Measurements from ENCODE around the gene MSLN. TPM values are rescaled to one million over a fixed set of nuclear protein-coding genes. Genes with fewer than 3 reads are reported as not detected.

MSLN gene
- total and polyA plus RNA-seq, 2 of the 13 experiments (the other 11 are each of a cell fraction or from before 2014, with no cell fraction given), result 2.0 to 2.3 TPM

DNA sequence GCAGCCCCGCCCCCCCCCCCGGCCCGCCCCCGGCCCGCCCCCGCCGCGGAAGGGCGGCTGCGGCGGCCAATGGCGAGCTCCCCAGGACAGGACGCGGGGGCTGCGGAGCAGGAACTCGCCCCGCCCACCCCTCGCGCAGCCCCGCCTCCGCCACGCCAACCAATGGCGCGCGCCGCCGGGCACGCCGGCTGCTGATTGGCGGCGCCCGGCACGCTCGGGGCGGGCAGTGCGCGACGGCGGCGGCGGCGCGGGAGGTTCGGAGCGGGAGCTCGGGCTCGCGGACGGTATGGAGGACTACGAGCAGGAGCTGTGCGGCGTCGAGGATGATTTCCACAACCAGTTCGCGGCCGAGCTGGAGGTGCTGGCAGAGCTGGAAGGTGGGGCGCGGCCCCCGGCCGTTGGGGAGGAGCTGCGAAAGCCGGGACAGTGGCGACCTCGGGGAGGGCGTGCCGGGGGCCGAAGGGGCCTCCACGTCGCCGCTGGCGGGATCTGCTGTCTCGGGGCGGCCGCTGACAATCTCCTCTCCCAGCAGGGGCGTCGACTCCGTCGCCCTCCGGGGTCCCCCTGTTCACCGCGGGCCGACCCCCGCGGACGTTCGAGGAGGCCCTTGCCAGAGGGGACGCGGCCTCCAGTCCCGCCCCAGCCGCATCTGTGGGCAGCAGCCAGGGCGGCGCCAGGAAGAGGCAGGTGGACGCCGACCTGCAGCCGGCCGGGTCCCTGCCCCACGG lies 28.0 kb downstream of the MSLN start, which contains the start of gene CHTF18 (continued):
- TF ChIP-seq, protein P1, sequence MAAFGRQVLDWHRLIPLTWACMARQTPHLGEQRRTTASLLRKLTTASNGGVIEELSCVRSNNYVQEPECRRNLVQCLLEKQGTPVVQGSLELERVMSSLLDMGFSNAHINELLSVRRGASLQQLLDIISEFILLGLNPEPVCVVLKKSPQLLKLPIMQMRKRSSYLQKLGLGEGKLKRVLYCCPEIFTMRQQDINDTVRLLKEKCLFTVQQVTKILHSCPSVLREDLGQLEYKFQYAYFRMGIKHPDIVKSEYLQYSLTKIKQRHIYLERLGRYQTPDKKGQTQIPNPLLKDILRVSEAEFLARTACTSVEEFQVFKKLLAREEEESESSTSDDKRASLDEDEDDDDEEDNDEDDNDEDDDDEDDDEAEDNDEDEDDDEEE (CRISPR knock-in tag; IDR thresholded peaks at IDR 0.05), result no peak
- TF ChIP-seq SRSF1 (optimal IDR thresholded peaks at IDR 0.05; ENCODE audit: low read depth, low read length) (peak; percentile 37), TFDP1 (CRISPR knock-in tag; IDR thresholded peaks at IDR 0.05; ENCODE audit: borderline replicate concordance) (peak; percentile 94), MIXL1 (CRISPR knock-in tag; IDR thresholded peaks at IDR 0.05) (no peak), ZNF768 (CRISPR knock-in tag; IDR thresholded peaks at IDR 0.05) (no peak), ZNF724P (CRISPR knock-in tag; IDR thresholded peaks at IDR 0.05; ENCODE audit: borderline replicate concordance) (0 out of 2 replicates have a peak, but pooled peaks have one; percentile 34), REL (CRISPR knock-in tag; conservative IDR thresholded peaks at IDR 0.05) (no peak), TBP (CRISPR knock-in tag; IDR thresholded peaks at IDR 0.05) (no peak), ARNT2 (CRISPR knock-in tag; IDR thresholded peaks at IDR 0.05; ENCODE audit: low read depth) (peak; percentile 38; the same call in 1 of the 2 replicates), CREB1 (IDR thresholded peaks at IDR 0.05) (peak; percentile 10; the same call in 1 of the 2 replicates), CREB1 (CRISPR knock-in tag; IDR thresholded peaks at IDR 0.05) (no peak), NPAS2 (CRISPR knock-in tag; IDR thresholded peaks at IDR 0.05; ENCODE audit: borderline replicate concordance) (no peak), ZNF781 (CRISPR knock-in tag; IDR thresholded peaks at IDR 0.05; ENCODE audit: borderline replicate concordance, not compliant biosample characterization) (no peak), LRRFIP1 (CRISPR knock-in tag; conservative IDR thresholded peaks at IDR 0.05) (no peak)
- TF ChIP-seq, protein P2, sequence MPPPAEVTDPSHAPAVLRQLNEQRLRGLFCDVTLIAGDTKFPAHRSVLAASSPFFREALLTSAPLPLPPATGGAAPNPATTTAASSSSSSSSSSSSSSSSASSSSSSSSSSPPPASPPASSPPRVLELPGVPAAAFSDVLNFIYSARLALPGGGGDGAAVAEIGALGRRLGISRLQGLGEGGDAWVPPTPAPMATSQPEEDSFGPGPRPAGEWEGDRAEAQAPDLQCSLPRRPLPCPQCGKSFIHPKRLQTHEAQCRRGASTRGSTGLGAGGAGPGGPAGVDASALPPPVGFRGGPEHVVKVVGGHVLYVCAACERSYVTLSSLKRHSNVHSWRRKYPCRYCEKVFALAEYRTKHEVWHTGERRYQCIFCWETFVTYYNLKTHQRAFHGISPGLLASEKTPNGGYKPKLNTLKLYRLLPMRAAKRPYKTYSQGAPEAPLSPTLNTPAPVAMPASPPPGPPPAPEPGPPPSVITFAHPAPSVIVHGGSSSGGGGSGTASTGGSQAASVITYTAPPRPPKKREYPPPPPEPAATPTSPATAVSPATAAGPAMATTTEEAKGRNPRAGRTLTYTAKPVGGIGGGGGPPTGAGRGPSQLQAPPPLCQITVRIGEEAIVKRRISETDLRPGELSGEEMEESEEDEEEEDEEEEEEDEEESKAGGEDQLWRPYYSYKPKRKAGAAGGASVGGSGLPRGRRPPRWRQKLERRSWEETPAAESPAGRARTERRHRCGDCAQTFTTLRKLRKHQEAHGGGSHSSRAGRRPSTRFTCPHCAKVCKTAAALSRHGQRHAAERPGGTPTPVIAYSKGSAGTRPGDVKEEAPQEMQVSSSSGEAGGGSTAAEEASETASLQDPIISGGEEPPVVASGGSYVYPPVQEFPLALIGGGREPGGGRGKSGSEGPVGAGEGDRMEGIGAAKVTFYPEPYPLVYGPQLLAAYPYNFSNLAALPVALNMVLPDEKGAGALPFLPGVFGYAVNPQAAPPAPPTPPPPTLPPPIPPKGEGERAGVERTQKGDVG (CRISPR knock-in tag; IDR thresholded peaks at IDR 0.05; ENCODE audit: borderline replicate concordance), result no peak
- TF ChIP-seq, protein P3, sequence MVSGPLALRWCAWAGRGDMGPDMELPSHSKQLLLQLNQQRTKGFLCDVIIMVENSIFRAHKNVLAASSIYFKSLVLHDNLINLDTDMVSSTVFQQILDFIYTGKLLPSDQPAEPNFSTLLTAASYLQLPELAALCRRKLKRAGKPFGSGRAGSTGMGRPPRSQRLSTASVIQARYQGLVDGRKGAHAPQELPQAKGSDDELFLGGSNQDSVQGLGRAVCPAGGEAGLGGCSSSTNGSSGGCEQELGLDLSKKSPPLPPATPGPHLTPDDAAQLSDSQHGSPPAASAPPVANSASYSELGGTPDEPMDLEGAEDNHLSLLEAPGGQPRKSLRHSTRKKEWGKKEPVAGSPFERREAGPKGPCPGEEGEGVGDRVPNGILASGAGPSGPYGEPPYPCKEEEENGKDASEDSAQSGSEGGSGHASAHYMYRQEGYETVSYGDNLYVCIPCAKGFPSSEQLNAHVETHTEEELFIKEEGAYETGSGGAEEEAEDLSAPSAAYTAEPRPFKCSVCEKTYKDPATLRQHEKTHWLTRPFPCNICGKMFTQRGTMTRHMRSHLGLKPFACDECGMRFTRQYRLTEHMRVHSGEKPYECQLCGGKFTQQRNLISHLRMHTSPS (CRISPR knock-in tag; IDR thresholded peaks at IDR 0.05; ENCODE audit: low read depth), result no peak
- TF ChIP-seq, protein P4, sequence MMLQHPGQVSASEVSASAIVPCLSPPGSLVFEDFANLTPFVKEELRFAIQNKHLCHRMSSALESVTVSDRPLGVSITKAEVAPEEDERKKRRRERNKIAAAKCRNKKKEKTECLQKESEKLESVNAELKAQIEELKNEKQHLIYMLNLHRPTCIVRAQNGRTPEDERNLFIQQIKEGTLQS (CRISPR knock-in tag; IDR thresholded peaks at IDR 0.05), result no peak

Measured in HepG2 (cell line).